Cardiac fibroblast (primary cell): ENCODE measurements around the gene ARX.

Source experiments
- DNase-seq, 2 donors: peaks; one replicate each; pipeline versions ENCODE4 v3.0.0 to v3.0.0-alpha.2; 2010; ENCODE audit warnings: low read depth in 2 of 2
- H3K4me3 ChIP-seq, 2 donors: replicated peaks in 1 of 2; 1 replicate in 1 of 2; 2 replicates in 1 of 2; pipeline ENCODE4 v1.5.1; 2011; ENCODE audit warnings: low read depth in 2 of 2, low read length in 2 of 2, mild to moderate bottlenecking in 2 of 2, moderate library complexity in 1 of 2
- CTCF ChIP-seq: IDR thresholded peaks from one replicate; pipeline ENCODE4 v1.5.1; 2011; ENCODE audit warnings: low read depth, mild to moderate bottlenecking, low read length, inconsistent platforms

ARX gene

GRCh38 chrX:25001808-25002660, 13.7 kb downstream of the ARX start:
- no peak for DNase-seq
- H3K4me3 ChIP-seq = no peak overlapping the region
- no peak for TF ChIP-seq CTCF

- no peak for TF ChIP-seq CTCF
- no peak overlapping the region for H3K4me3 ChIP-seq
- no peak for DNase-seq
Measured at GRCh38 chrX:24999511-24999910, 16.3 kb downstream of the ARX start.

- DNase-seq = no peak
- no peak overlapping the region for H3K4me3 ChIP-seq
- TF ChIP-seq CTCF = no peak
Measured at GRCh38 chrX:24996096-24996709, 19.6 kb downstream of the ARX start.

GRCh38 chrX:24993879-24994278, 21.9 kb downstream of the ARX start:
- no peak for DNase-seq
- no peak overlapping the region for H3K4me3 ChIP-seq
- no peak for TF ChIP-seq CTCF

- TF ChIP-seq CTCF = no peak
- no peak overlapping the region for H3K4me3 ChIP-seq
- no peak for DNase-seq
Measured at GRCh38 chrX:24990535-24990934, 25.2 kb downstream of the ARX start.

- no peak for TF ChIP-seq CTCF
- no peak for DNase-seq
- H3K4me3 ChIP-seq = no peak overlapping the region
Measured at GRCh38 chrX:24988314-24988713, 27.5 kb downstream of the ARX start.
